Ecto neural progenitor cell (in vitro differentiated cells): ENCODE measurements around the gene FBXO7.

ENCODE experiments used
- DNase-seq: peaks from one replicate; pipeline ENCODE4 v3.0.0-alpha.2; 2018; ENCODE audit warnings: low spot score

FBXO7 gene

DNA sequence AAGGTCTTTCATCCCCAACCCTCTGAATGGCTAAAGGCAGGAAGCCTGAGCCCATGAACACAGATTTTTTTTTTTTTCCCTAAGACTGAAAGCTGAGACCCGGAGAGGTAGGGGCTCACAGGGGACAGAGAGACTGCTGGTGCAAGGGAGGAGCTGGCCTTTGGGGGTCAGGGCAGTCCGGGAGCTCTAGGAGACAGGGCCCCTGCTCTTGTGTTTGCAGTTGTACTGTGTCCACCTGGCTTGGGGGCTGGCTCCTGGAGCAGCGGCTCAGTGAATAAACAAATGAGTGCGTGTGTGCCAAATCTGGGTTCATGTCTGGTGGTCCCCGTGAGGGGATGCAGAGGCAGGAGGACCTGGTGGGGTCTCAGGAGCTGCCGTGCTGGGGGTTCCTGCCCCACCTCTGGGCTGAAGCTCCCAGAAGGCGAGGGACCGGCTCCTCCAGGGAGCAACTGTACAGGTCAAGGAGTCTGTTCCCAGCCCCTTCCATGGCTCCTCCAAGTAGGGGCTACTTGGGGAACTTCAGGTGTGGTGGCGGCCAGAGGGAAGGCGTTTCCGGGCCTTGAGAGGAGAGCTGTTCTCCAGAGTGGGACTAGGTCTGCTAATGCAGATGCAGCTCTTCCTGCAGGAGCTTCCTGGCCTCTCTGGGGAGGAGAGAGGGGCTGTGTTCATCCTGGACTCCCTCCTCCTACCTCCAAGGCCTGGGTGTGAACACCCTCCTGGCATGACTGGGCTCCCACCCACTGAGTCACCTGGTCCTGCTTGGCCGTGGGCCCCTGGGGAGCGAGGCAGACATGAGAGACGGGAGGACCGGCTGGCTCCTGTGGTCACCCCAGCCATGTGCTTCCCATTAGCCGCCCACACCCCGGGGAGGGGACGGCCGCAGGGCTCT lies 57.6 kb downstream of the FBXO7 start:
- DNase-seq = peak; percentile 63

DNA sequence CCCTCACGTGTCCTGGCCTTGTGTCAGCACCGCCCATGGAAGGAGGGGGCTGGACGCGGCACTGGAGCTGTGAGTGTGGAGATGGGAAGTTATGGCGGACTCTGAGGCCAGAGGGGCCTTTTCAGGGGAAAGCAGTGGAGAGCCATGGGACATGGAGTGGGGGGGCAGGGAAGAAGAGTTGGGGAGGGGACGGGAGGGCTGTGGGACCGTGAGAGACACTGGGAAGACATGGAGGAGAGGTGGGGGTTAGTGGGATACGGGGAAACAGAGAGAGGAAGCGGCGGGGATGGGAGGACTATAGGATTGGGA lies 58.2 kb downstream of the FBXO7 start:
- DNase-seq = no peak

DNA sequence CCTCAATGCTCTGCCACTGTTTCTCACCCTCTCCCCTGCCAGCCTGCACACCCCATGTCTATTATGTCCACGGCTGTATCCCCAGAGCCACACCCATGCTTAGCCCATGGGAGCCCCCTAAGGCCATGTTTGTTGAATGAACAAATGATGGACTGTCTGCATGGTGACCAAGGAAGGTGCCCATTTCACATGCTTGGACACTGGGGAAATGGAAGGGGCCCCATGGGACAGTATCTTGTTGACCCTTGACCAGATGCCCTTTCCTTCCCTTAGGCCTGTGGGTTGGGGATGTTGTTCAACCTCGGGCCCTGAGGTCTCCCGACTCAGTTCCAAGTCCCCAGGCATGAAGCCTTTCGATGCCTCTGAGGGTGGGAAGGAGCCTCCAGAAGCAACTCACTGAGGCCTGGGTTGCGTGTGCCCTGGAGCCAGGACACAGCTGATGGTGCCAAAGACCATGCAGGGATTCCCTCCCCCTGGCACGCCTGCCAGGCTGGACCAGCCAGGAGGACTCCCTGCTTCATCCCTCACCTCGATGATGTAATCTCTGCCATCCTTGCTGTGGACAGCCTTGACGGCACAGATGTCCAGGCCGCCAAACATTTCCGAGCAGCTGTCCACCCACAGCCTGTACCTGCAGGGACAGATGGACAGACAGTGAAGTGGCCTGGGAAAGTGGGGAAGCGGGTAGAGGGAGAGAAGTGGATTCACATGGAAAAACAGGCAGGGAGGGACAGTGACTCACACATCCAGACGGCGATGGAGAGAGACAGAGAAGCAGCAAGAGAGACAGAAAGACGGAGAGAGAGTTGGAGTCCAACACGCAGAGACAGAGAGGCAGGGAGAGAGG lies 58.9 kb downstream of the FBXO7 start:
- DNase-seq = no peak

DNA sequence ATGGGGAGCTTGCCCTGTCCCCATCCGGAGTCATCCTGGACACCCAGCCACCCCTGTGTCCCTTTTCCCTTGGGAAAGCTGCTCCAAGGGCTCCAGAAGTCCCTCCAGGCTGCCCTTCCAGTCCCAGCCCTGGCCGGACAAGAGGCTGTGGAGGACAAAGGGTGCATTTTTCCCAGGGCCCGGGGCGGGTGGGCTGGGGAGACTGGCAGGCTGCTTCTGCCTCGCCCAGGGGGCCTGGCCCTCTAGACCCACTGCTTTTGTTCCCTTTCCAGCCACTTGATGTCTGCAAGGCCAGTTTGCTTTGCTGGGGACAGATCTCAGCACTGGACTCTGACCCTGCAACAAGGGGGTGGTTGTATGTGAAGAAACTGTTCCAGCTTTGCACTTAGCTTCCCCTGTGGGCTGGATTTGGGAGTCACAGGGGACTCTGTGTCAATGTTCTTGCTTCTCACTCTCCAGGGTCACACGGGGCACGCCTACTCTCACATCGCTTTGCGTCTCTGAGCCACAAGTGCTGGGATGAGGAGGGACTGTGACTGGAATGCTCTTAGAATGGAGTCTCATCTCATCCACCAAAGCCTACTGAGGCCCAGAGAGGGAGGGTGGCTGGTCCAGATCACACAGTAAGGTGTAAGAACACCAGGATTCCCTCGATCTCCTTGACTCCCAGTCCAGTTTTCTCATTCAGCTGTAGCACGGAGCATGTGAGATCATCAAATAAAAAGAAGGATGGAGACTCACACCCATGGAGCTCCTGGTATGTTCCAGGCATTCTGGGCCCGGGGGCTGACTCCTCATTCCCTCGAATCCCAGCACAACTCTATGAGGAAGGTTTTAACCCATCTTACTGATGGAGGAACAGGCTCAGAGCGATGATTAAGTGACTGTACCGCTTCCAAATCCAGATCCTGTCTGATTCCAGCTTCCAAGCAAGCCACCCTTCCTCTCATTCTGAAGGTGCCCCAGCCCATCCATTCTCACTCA lies 59.9 kb downstream of the FBXO7 start:
- DNase-seq = peak; percentile 61

DNA sequence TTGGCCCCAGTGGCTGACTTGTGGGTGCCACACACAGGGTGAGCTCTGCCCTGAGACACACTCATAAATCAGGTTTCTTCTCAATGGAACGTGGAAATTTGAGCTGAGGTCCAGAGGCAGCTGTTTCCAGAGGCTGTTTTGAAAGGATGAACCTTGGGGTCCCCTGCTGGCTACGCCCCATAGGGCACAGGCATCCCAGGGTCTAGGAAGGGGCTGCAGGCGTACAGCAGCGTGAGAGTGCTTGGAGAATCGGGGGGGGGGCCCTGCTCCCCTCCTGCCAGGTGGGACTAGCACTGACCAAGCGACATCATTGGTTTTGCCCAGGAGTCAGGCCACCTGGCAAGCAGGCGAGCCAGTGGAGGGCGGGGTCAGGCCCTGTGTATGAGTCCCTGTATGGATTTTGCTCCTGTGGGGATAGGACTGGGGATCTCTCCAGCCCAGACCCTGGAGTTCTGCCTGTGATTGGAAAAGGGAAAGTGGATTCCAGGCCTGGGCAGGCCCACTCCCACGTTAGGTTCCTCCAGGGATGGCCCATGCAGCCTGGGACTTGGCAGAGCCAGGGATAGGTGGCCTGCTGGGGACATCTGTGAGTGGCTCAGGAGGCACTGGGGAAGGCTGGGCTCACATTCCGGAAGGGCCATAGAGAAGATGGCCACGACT lies 61.0 kb downstream of the FBXO7 start:
- DNase-seq = no peak

DNA sequence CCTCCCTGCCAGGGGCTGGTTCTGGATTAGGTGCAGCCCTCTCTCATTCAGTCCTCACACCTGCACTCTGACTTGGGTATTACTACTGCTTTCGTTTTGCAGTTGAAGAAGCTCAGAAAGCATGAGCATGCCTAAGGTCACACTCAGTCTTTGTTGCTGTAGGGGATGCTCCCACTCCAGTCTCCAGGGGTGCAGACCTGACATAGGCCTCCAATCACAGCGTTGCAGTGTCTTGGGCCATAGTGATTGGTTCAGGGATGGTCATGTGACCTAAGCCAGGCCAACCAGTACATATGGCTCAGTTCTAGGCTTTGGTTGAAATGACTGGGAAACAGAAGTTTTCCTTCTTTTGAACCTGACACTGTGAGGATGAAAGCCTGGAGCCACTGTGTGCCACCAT lies 61.7 kb downstream of the FBXO7 start:
- DNase-seq = no peak

DNA sequence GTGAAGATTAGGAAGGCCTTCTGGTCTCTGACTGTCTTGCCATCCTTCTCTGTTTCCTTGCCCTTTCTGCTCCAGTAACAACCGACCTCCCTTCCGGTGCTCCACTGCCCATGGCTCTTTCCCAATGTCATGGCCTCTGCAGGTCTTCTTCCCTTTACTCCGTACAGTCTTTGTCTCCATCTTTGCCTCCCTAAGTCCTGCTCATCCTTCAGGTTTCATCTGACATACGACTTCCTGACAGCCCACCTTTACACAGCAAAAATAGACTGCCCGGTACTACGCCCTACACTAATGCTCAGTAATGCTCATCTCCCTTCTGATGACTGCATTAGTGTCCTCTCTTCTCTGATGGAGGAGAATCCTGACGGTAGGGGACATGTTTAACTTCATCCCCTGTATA lies 63.9 kb downstream of the FBXO7 start:
- no peak for DNase-seq

DNA sequence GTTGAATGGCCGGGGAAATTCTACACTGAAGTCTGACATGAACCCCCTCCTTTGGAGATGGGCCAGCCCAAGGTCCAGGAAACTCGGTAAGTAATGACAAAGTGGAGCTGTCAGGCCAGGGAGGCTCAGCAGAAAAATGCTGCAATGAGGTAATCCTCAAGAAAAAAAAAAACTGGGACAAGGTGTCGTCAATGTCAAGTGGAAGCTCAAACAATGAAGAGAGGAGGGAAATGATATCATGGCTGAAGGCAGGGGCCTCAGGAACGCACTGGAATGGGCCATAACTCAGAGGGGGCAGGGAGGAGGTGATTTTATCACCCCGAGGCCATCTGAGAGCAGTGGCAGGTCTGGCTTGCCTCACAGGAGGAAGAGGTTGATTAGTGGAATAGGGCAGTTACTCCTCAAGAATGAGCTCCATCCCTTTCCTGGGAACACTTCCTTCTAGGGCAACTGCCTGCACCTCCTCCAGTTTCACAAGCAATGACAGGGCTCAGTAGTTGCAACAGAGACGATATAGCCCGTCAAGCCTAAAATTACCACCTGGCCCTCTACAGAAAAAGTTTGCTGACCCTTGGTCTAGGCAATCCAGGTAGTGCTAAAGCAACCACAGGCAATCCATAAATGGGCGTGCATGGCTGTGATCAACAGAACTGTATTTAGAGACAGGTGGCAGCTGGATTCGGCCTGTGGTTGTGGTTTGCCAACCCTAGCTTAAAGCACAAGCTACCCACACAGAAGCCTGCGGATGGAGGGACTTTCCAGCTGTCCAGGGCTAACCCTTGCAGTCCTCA lies 65.2 kb downstream of the FBXO7 start:
- no peak for DNase-seq

DNA sequence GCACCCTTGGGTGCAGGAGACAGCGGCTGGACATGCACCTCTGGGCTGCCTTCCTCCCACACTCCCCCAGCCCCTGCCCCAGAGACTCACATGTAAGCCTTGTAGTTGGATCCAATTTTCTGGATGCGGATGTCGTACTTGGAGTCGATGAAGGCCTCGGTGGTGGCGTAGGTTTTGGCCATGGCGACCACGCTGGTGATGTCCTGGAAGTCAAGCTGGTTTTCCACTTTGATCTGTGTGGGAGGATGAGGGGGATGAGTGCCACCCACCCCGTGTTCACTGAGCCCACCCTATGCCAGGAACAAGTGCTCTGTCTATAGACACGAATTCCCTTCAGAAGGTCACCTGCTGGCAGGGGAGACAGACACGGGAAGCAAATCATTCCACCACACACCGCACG lies 66.9 kb downstream of the FBXO7 start:
- no peak for DNase-seq

DNA sequence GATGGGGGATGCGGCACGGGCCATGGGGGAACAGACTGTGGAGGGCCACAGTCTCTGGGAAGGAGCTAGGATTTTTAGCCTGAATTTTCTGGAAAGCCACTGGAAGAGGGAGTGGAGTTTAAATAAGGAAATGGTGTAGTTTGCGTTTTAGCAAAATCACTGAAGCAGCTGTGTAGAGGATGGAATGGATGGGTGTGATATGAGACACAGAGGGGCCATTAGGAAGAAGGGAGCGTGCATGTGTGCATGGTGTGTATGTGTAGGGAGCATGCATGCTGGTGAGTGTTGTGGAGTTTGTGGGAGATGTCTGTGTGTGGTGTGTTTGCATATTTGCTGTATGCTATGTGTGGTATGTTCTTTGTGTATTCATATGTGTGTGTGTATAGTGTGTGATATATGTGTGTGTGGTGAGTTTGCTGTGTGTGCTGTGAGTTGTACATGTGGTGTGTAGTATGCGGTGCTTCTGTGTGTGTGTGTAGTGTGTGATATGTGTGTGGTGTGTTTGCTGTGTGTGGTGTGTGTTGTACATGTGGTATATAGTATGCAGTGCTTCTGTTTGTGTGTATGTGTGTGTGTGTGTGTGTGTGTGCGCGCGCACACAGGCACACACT lies 67.6 kb downstream of the FBXO7 start:
- DNase-seq = no peak

DNA sequence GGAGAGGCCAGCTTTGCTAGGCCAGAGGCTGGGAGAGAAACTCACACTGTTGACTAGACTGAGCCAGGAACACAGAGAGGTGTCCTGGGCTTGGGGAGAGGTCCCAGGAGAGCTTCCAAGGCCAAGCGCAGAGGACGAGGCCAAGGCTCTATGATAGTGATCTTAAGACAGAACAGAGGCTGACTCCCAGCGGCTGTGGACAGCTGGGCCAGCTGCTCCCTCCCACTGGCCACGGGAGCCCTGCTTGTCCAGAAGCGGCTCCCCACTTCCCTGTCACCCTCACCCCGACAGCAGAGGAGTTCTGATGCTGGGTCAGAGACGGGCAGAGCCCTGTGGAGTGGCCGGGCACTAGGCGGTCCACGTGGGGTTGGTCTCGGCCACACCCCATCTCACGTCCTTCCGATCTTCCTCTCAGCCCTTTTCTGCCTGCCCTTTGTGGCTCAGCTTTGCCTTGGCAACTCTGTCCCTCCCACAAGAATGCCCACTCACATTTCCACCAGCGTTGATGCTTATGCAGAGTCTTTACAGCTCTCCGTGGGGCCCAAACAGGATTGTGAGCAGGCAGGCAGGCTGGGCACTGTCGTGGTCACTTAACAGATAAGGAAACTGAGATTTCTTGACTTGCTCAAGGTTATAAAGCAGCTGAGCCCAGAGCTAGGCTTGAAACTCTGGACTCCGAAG lies 68.2 kb downstream of the FBXO7 start:
- DNase-seq = no peak

DNA sequence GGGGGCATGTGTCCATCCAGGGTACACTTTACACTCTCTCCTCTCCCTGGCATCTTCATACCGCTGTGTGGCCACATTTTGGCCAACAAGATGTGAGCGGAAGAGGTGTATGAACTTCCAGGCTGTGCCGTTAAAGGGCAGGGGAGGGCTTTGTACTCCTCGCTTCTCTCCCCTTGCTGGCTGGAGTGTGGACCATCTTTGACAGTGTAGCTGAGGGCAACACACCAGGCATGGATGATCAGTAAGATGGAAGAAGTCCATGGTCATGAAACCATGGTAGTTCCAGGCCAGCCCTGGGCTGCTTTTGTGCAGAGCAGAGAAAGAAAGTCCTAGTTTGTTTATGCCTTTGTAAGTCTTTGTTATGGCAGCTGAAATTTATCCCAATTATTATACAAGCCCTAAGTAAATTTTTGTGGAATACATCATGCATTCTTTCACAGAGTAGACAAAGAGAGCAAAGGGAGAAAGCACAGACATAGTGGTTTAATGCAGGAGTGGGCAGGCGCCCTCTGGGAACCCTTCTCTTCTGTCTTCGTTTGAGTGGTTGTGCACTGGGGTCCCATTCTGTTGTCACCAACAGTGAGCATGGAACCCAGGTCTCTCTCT lies 70.4 kb downstream of the FBXO7 start:
- DNase-seq = no peak

DNA sequence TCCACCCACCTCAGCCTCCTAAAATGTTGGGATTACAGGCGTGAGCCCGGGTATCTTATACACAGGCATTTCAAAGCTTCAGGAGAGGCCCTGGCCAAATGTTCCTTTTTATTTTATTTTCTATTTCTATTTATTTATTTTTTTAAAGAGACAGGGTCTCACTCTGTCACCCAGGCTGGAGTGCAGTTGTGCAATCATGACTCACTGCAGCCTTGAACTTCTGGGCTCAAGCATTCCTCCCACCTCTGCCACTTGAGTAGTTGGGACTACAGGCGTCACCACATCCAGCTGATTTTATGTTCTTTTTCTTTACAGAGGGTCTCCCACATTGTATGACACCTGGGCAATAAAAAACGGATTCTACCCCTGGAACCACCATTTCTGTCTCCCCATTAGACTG lies 71.2 kb downstream of the FBXO7 start:
- no peak for DNase-seq

DNA sequence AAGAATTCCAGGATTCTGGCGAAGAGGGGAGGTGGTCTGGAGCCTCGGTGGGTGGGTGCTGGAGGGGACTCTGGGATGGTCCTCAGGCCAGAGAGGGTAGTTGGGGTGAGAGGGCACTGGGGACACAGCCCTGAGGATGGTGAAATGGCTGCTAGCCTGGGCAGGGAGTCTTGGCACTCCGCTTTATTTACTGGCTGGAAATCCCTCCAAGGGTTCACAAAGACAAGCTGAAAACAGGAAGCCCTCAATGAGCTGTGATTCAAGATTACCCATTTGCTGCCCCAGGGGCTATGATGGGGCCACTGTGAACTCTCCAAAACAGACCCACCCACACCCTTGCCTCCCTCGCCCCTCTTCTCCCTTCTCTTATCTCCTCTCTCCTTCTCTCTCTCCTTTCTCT lies 71.9 kb downstream of the FBXO7 start:
- DNase-seq = no peak

DNA sequence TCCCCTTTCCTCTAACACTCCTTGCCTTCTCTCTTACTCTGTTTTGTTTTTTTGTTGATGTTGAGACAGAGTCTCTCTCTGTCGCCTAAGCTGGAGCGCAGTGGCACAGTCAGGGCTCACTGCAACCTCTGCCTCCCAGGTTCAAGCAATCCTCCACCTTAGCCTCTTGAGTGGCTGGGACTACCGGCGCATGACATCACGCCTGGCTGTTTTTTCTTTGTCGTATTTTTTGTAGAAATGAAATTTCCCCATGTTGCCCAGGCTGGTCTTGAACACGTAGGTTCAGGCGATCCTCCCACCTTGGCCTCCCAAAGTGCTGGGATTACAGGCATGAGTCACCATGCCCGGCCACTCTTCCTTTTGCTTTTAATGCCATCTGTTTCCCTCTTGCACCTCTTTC lies 72.3 kb downstream of the FBXO7 start:
- no peak for DNase-seq

DNA sequence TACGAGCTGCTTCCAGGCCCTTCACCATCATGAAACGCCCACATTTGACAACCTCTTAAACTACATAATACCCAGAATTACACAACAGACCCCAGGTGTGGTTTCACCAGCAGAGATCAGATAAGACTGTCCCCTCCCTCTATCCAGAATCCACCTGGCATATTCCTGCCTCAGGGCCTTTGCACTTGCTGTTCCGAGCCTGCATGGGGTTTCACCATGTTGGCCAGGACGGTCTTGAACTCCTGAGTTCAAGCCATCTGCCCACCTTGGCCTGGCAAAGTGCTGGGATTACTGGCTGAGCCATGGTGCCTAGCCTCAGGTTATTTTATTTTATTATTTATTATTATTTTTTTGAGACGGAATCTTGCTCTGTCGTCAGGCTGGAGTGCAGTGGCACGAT lies 73.4 kb downstream of the FBXO7 start:
- DNase-seq = no peak
